Neutrophil (primary cell): Measurements from ENCODE around the gene XAF1.

Experiments
- H3K27ac ChIP-seq: fragments of 200-600 bp; sonication (generic); 2 replicates; pipeline ENCODE4 v1.5.1; 2016; ENCODE audit warnings: mild to moderate bottlenecking, moderate library complexity
- H3K27me3 ChIP-seq: fragments of 200-600 bp; sonication (generic); 2 replicates; pipeline ENCODE4 v1.6.0; 2016; ENCODE audit warnings: mild to moderate bottlenecking
- H3K36me3 ChIP-seq: fragments of 200-600 bp; sonication (generic); 2 replicates; pipeline ENCODE4 v1.5.1; 2017
- H3K4me1 ChIP-seq, 2 experiments: fragments of 200-600 bp in 1 of 2; sonication (generic) in 1 of 2; 1 replicate in 1 of 2; 2 replicates in 1 of 2; pipeline versions ENCODE4 v1.5.1 to v1.6.1; 2013 to 2016; ENCODE audit warnings: low read depth in 1 of 2, low read length in 1 of 2, mild to moderate bottlenecking in 1 of 2, moderate library complexity in 1 of 2; ENCODE audit not compliant: control insufficient read depth in 1 of 2, insufficient read depth in 1 of 2
- H3K4me3 ChIP-seq, 2 experiments: fragments of 200-600 bp in 1 of 2; sonication (generic) in 1 of 2; 1 replicate in 1 of 2; 2 replicates in 1 of 2; pipeline ENCODE4 v1.5.1; 2013 to 2016; ENCODE audit warnings: low read depth in 1 of 2, low read length in 1 of 2, mild to moderate bottlenecking in 1 of 2, moderate library complexity in 1 of 2
- H3K9me3 ChIP-seq: fragments of 200-600 bp; sonication (generic); 2 replicates; pipeline ENCODE4 v1.5.1; 2016
- TF ChIP-seq, protein P1 (sequence below): fragments of 200-600 bp; sonication (generic); IDR thresholded peaks from 2 replicates; pipeline ENCODE4 v1.5.1; 2016; ENCODE audit warnings: antibody characterized with exemption

Gene XAF1

DNA sequence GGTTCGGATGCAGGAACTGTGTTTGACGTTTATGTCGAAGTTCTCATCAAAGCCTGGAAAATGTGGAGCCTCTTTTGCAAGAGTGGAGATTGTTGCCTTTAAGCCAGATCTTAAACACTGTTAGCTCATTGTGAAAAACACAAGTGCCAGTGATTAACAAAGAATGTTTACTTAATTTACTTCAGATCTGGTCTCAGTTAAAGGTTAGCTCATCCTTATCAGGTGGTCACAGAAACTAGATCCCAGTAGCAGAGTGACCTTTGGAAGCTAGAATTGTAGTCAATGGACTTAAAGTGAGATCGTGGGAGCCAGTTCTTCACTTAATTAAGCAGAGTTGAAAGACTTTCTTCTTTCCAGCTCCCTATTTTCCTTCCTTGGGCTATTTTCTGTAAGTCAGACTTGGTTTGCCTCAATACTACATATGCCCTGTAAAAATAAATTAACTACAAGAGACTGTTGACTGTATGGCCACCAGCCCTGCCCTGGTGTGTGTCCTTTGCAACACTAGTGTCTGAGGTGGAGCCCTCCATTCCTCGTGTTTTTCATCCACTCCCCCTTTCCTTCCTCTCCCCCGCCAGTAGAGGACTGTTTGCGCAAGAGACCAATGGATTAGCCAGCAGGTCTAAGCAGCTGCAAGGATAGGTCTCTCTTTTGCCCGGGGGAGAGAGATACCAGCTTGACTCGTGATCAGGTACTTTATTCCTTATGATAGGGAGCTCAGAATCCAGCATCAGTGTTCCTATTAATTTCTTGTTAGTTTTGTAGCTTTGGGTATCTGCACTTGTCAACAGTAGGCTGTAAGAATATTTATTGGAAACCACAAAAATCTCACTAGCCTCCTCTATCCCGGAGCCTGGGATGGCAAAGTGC is 40.4 kb downstream of the XAF1 start:
- Histone ChIP-seq H3K4me3 (no peak overlapping the region), H3K27ac (no peak overlapping the region), H3K9me3 (no peaks in the 10 kb centered on the region), H3K4me1 (no peaks in the 10 kb centered on the region), H3K27me3 (peaks cover 76% of the 10 kb centered on the region), H3K36me3 (no peaks in the 10 kb centered on the region)
- TF ChIP-seq, protein P1, sequence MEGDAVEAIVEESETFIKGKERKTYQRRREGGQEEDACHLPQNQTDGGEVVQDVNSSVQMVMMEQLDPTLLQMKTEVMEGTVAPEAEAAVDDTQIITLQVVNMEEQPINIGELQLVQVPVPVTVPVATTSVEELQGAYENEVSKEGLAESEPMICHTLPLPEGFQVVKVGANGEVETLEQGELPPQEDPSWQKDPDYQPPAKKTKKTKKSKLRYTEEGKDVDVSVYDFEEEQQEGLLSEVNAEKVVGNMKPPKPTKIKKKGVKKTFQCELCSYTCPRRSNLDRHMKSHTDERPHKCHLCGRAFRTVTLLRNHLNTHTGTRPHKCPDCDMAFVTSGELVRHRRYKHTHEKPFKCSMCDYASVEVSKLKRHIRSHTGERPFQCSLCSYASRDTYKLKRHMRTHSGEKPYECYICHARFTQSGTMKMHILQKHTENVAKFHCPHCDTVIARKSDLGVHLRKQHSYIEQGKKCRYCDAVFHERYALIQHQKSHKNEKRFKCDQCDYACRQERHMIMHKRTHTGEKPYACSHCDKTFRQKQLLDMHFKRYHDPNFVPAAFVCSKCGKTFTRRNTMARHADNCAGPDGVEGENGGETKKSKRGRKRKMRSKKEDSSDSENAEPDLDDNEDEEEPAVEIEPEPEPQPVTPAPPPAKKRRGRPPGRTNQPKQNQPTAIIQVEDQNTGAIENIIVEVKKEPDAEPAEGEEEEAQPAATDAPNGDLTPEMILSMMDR = no peak

- TF ChIP-seq, protein P1 = no peak
These were observed 41.1 kb downstream of the XAF1 start for GRCh38 chr17:6796887-6797490.

GRCh38 chr17:6797718-6798351 is 42.0 kb downstream of the XAF1 start:
- Histone ChIP-seq H3K9me3 (no peaks in the 10 kb centered on the region), H3K36me3 (no peaks in the 10 kb centered on the region), H3K27me3 (peaks cover 65% of the 10 kb centered on the region), H3K4me1 (no peaks in the 10 kb centered on the region), H3K27ac (no peak overlapping the region), H3K4me3 (no peak overlapping the region)
- TF ChIP-seq, protein P1 = no peak

More at GRCh38 chr17:6796887-6797490, 41.1 kb downstream of the XAF1 start:
- Histone ChIP-seq H3K36me3 (no peaks in the 10 kb centered on the region), H3K9me3 (no peaks in the 10 kb centered on the region), H3K27me3 (peaks cover 72% of the 10 kb centered on the region), H3K27ac (no peak overlapping the region), H3K4me1 (no peaks in the 10 kb centered on the region), H3K4me3 (no peak overlapping the region)

GRCh38 chr17:6799738-6800137 is 43.9 kb downstream of the XAF1 start:
- Histone ChIP-seq H3K27me3 (peaks cover 53% of the 10 kb centered on the region), H3K27ac (no peak overlapping the region), H3K36me3 (no peaks in the 10 kb centered on the region), H3K4me3 (no peak overlapping the region), H3K9me3 (no peaks in the 10 kb centered on the region), H3K4me1 (no peaks in the 10 kb centered on the region)
- TF ChIP-seq, protein P1 = no peak

GRCh38 chr17:6800422-6801027 is 44.7 kb downstream of the XAF1 start:
- TF ChIP-seq, protein P1 = no peak
- H3K27ac ChIP-seq = no peak overlapping the region
- H3K9me3 ChIP-seq = no peaks in the 10 kb centered on the region
- H3K36me3 ChIP-seq = no peaks in the 10 kb centered on the region
- H3K27me3 ChIP-seq = peaks cover 50% of the 10 kb centered on the region
- H3K4me1 ChIP-seq = no peaks in the 10 kb centered on the region
- H3K4me3 ChIP-seq = no peak overlapping the region
